Dedifferentiated amniotic fluid mesenchymal stem cell (primary cell): ENCODE results near the gene CTNNBL1.
"Not testable (repeated sequence)": the region's sequence is repeated elsewhere in the genome, so short reads cannot be mapped to it uniquely, and the experiment has no call there.

ENCODE experiments used
- DNase-seq: peaks from one replicate; pipeline ENCODE4 v3.0.0-alpha.2; 2016; ENCODE audit errors: extremely low spot score

CTNNBL1 gene

GRCh38 chr20:37852666-37853065 lies 158.8 kb downstream of the CTNNBL1 start:
- DNase-seq: no peak

GRCh38 chr20:37853823-37854375 lies 160.1 kb downstream of the CTNNBL1 start:
- DNase-seq: no peak

- DNase-seq: not testable (repeated sequence)
Observed at GRCh38 chr20:37856034-37856433, 162.2 kb downstream of the CTNNBL1 start.

- no peak for DNase-seq
Observed at GRCh38 chr20:37856932-37857660, 163.3 kb downstream of the CTNNBL1 start.

- no peak for DNase-seq
Observed at GRCh38 chr20:37859406-37860171, 165.8 kb downstream of the CTNNBL1 start.

GRCh38 chr20:37863289-37863688 lies 169.5 kb downstream of the CTNNBL1 start:
- no peak for DNase-seq

- no peak for DNase-seq
Observed at GRCh38 chr20:37864298-37864697, 170.5 kb downstream of the CTNNBL1 start.

GRCh38 chr20:37866051-37866450 lies 172.2 kb downstream of the CTNNBL1 start:
- DNase-seq: no peak

- no peak for DNase-seq
Observed at GRCh38 chr20:37867289-37868195, 173.7 kb downstream of the CTNNBL1 start.

GRCh38 chr20:37868851-37869333 lies 175.1 kb downstream of the CTNNBL1 start:
- no peak for DNase-seq

- no peak for DNase-seq
Observed at GRCh38 chr20:37869334-37869861, 175.6 kb downstream of the CTNNBL1 start.

- DNase-seq: no peak
Observed at GRCh38 chr20:37870294-37870693, 176.5 kb downstream of the CTNNBL1 start.

GRCh38 chr20:37871751-37872150 lies 177.9 kb downstream of the CTNNBL1 start:
- DNase-seq: no peak

- no peak for DNase-seq
Observed at GRCh38 chr20:37872161-37872560, 178.3 kb downstream of the CTNNBL1 start.

GRCh38 chr20:37873884-37874283 lies 180.1 kb downstream of the CTNNBL1 start:
- DNase-seq: no peak

- DNase-seq: no peak
Observed at GRCh38 chr20:37875460-37876175, 181.8 kb downstream of the CTNNBL1 start.

GRCh38 chr20:37876863-37877262 lies 183.0 kb downstream of the CTNNBL1 start:
- no peak for DNase-seq

GRCh38 chr20:37877832-37878772 lies 184.3 kb downstream of the CTNNBL1 start:
- DNase-seq: no peak

- no peak for DNase-seq
Observed at GRCh38 chr20:37878835-37879599, 185.2 kb downstream of the CTNNBL1 start.
